Inferior parietal cortex (tissue), 1 donor: ENCODE measurements around the gene SSB.
"Not testable (repeated sequence)": the region's sequence is repeated elsewhere in the genome, so short reads cannot be mapped to it uniquely, and the experiment has no call there.

Experiments
- DNase-seq: peaks from one replicate; pipeline ENCODE4 v3.0.0-alpha.2; 2016; ENCODE audit errors: extremely low spot score

SSB gene

DNA sequence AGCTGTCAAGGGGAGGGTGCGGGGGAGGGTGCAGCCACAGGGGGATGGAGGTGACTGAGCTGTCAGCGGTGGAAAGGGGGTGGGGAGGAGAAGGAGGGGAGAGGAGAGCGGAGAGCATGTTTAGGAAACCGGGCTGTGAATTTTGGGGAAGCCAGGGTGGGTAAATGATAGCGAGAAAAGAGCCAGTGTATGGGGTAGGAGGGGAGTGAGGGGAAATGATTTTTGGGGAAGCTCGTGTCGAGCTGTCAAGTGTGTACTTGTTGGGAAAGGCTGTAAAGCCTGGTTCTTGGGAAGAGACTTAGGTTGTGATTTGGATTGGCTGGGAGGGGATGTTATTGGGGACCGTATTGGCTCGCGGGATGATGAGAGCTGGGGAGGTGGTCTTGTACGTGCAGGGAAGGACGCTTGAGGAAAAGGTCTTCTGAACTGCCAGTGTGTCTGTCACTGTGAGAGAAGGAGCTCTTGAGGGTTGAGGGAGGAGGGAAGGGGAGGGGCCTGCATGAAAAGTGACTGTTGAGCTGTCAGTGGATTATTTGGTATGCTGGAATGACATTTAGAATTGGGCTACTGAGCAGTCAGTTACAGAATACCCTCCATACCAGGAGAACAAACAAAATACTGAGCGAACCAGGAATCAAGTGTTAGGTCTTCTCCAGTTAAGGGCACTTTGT is 29.6 kb downstream of the SSB start:
- peak; percentile 62 for DNase-seq

DNA sequence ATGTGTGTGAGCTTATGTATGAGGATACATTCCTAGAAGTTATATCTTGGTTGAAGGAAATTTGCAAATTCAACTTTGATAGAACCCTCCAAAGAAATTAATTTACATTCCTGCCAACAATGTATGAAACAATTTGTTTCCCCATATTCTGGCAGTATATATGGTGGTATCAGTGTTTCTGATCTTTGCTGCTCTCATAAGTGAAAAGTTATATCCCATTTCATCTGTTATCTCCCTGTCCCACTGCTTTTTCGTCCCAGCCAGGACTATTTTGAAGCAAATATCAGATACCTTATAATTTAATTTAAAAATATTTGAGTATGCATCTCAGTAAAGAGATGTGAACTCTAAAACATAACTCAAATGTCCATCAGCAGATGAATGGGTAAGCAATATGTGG is 35.7 kb downstream of the SSB start:
- no peak for DNase-seq

DNA sequence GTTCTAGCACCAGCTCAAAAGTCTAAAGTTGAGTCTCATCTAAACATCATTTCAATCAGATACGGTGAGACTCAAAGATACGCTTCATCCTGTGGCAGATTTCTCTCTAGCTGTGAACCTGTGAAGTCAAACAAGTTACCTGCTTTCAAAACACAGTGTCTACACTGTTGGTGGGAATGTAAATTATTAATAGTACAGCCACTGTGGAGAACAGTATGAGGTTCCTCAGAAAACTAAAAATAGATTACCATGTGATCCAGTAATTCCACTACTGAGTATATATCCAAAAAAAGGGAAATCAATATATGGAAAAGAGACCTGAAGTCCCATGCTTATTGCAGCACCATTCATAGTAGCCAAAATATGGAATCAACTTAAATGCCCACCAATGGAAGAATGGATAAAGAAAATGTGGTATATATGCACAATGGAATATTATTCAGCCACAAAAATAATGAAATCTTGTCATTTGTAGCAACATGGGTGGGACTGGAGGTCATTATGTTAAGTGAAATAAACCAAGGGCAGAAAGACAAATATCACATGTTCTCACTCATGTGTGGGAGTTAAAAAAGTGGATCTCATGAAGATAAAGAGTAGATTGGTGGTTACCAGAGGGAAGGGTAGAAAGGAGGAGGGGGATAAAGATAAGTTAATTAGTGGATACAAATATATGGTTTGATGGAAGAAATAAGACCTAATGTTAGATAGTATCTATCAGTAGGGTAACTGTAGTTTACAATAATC is 40.2 kb downstream of the SSB start:
- no peak for DNase-seq

DNA sequence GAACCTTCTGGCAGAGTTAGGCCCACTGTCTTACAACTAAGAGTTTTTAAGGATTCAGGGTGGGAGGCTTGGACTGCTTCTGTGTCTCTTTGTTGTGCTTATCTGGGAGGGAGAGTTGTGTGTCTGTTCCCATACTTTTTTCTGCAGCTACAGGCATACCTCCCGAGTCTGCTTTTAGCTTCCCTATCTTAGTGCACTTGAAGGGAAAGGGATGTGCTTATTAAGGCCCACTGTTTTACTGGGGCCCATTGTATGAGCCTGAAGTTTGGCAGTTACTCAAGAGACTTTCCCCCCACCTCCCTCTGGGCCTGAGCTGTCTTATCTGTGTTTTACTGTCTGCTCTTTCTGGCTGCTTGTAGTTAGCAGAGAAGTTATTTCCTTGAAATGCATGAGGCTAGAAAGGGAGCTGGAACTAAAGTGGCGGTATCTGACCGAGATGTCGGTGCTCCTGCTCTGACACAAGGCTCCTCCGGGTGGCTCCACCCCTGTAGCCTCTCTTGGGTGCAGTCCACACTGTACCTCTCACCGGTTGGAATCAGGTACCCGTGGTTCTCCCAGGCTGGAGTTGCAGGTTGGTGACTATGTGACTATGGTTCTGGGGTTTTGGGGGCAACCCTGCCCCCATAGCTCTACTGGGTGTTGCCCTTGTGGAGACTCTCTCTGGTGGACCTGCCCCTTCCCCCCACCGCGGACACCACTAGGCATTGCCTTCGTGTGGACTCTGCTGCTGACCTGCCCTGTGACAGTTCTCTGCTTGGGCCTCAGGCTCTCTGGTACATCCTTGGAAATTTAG is 41.5 kb downstream of the SSB start:
- DNase-seq: peak; percentile 34

DNA sequence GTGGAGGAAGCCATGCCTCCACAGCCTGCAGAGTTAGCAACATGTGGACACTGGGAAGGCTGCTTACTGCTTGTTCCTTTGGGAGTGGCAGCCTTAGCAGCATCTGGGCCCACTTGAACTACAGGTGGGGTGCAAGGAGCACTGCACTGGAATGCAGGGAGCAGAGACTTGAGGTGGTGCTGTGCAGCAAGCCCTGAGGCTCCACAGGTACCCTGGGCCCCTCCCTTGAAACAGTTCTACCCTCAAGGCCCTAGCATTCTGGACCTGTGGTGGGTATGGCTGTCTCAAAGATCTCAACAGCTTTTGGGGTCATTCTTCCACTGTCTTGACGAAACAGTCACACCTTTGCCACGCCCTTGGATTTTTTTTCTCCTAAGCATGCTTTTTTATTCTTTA is 42.1 kb downstream of the SSB start:
- no peak for DNase-seq

DNA sequence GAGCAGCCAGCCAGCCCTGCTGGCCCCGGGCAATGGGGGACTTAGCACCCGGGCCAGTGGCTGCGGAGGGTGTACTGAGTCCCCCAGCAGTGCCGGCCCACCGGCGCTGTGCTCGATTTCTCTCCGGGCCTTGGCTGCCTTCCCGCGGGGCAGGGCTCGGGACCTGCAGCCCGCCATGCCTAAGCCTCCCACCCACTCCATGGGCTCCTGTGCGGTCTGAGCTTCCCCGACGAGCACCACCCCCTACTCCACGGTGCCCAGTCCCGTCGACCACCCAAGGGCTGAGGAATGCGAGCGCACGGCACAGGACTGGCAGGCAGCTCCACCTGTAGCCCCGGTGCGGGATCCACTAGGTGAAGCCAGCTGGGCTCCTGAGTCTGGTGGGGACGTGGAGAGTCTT is 43.0 kb downstream of the SSB start:
- not testable (repeated sequence) for DNase-seq

DNA sequence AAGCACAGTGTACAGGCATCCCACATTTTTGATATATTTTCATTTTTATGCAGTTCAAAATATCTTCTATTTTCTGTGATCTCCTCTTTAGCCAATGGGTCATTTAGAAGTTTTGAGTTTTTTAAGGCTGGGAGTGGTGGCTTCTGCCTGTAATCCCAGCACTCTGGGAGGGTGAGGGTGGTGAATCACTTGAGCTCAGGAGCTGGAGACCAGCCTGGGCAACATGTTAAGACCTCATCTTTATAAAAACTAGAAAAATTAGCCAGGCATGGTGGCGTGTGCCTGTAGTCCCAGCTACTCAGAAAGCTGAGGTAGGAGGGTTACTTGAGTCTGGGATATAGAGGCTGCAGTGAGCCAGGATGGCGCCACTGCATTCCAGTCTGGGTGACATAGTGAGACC is 46.3 kb downstream of the SSB start:
- no peak for DNase-seq

DNA sequence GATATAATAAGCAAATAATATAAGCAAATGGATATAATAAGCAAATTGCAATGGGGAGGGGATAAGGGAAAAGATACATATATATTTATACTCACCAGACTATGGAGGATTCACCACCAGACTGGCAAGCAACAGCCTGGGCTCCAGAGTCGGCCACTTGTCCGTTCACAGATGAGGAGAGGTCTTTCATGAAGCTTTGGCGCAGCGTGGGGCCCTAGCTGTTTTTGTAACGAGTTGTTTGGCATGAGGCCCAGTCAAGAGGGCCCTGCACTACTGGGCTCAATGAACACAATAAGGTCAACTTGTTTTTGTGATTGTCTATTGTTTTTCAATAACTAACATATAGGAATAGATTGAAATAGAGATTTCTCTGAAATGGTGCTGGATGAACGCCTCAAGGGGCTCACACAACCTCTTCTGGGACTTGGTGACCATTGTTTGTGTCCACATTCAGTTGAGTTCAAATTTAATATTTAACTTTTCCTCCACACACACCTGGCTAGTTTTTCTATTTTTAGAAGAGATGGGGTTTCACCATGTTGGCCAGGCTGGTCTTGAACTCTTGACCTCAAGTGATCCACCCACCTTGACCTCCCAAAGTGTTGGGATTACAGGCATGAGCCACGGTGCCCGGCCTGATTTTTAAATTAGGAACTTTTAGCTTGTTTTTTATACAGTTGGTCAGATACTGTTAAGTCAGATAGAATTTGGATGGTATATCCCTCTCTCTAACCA is 50.5 kb downstream of the SSB start:
- not testable (repeated sequence) for DNase-seq

DNA sequence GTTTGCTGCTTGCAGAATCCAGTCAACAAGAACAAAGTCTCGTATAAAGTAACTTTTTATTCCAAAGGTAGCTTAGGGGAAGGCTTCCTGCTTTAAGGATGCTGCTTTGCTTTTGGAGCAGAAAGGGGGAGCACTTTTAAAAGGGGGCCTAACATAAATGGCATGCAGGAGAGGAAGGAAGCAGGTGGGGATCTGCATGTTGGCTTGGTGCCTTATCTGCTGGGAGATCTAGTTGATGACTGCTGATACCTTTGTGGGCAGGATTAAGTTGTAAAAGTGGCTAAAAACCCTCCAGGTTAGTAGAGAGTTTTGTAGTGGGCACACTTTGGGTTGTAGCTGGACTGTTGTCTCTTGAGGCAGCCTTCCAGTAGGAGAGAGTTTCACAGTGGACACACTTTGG is 51.0 kb downstream of the SSB start:
- DNase-seq: no peak

DNA sequence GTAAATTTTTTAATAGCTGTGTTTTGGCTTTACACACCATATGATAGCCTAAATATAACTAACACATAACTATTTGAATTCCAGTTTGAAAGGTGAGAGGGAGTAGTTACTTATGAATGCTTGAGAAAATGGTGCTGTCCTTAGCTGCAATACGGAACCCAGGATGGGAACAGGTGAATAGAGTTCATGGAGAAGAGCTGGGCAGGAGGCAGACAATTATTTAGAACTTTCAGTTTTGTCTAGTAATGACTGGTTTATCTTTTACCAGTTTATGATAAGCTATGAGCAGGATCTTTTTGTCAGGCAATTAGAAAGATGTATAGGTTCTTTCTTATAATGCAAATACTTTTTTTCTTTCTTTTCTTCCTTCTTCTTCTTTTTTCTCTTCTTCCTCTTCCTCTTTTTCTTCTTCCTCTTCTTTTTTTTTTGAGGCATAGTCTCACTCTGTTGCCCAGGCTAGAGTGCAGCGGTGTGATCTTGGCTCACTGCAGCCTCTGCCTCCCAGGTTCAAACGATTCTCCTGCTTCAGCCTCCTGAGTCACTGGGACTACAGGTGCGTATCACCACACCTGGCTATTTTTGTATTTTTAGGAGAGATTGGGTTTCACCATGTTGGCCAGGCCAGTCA is 54.5 kb downstream of the SSB start:
- no peak for DNase-seq

DNA sequence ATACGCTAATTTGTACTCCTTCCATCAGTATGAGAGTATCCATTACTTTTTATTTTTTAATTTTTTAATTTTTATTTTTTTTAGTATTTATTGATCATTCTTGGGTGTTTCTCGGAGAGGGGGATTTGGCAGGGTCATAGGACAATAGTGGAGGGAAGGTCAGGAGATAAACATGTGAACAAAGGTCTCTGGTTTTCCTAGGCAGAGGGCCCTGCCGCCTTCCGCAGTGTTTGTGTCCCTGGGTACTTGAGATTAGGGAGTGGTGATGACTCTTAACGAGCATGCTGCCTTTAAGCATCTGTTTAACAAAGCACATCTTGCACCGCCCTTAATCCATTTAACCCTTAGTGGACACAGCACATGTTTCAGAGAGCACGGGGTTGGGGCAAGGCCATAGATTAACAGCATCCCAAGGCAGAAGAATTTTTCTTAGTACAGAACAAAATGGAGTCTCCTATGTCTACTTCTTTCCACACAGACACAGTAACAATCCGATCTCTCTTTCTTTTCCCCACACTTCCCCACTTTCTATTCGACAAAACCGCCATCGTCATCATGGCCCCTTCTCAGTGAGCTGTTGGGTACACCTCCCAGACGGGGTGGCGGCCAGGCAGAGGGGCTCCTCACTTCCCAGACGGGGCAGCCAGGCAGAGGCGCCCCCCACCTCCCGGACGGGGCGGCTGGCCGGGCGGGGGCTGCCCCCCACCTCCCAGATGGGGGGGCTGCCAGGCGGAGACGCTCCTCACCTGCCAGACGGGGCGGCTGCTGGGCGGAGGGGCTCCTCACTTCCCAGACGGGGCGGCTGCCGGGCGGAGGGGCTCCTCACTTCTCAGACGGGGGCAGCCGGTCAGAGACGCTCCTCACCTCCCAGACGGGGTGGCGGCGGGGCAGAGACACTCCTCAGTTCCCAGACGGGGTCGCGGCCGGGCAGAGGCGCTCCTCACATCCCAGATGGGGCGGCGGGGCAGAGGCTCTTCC is 56.9 kb downstream of the SSB start:
- DNase-seq: not testable (repeated sequence)

DNA sequence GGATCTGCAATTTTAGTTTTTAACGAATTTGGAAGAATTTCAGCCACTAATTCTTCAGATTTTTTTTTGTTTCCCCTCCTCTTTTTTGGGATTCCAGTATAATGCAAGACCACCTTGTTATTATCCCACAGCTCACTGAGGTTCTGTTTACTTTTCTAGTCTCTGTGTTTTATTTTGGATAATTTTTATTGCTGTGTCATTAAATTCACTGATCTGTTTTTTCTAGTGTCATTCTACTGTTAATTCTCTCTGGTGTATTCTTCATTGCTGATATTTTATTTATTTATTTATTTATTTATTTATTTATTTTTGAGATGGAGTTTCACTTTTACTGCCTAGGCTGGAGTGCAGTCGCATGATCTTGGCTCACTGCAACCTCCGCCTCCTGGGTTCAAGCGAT is 60.8 kb downstream of the SSB start:
- DNase-seq: no peak

DNA sequence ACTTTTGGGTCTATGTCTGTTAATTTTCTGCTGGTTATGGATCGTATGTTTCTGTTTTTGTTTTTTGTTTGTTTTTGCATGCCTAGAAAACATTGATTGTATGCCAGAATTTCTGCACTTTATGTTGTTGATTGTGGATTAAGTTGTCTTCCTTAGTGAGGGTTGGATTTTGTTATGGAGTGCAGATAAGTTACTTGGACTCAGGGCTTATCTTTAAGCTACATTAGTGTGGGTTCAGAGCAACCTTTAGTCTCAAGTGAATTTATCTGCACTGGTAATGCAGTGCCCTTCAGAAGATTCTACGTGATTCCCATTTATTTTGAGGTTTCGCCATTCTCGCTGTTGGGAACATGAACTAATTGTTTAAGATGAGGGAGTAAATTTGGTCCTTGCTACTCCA is 61.5 kb downstream of the SSB start:
- DNase-seq: no peak
